ENCODE results near the gene SHE. TPM values are rescaled to one million over a fixed set of nuclear protein-coding genes. Genes with fewer than 3 reads are reported as not detected.

The SHE gene
- total RNA-seq, 3 donors from 2014 or later (not counting 1 experiment from before 2014, with no cell fraction given): 0.10 to 0.14 TPM; not detected in 1

GRCh38 chr1:154529308-154529707, 27.1 kb upstream of the SHE start:
- H3K27me3 ChIP-seq (ENCODE audit: control insufficient read depth, insufficient read depth, low read length): no peaks in the 10 kb centered on the region
- Mint-ChIP-seq H3K4me1 (no peaks in the 10 kb centered on the region), H3K4me3 (no peak overlapping the region), H3K27me3 (ENCODE audit: low read depth in 2 of 2) (peaks cover under 1 to 3% of the 10 kb centered on the region in 2 donors), H3K27ac (no peak overlapping the region), H3K36me3 (no peaks in the 10 kb centered on the region), H3K9me3 (no peaks in the 10 kb centered on the region)
- H3K36me3 ChIP-seq (ENCODE audit: control insufficient read depth, insufficient read depth, low read length): no peaks in the 10 kb centered on the region
- intact Hi-C loops (cut with micrococcal nuclease): no loop called here
- no peaks in the 10 kb centered on the region for H3K4me1 ChIP-seq (ENCODE audit: control insufficient read depth, insufficient read depth, low read length)
- 95% methylated on average over 4 of the region's 6 CpGs for WGBS (ENCODE audit: insufficient coverage)
- no peaks in the 10 kb centered on the region for H3K9me3 ChIP-seq (ENCODE audit: control insufficient read depth, insufficient read depth, low read length)
- no peak for TF ChIP-seq CTCF (IDR thresholded peaks at IDR 0.05)
- no peak for DNase-seq
- no peak for ATAC-seq
- no peak overlapping the region for H3K27ac ChIP-seq (ENCODE audit: low read length)
- H3K4me3 ChIP-seq (ENCODE audit: low read length): no peak overlapping the region

GRCh38 chr1:154527192-154527591, 25.0 kb upstream of the SHE start:
- no peak for TF ChIP-seq CTCF (IDR thresholded peaks at IDR 0.05)
- Histone ChIP-seq H3K4me1 (ENCODE audit: control insufficient read depth, insufficient read depth, low read length) (no peaks in the 10 kb centered on the region), H3K27me3 (ENCODE audit: control insufficient read depth, insufficient read depth, low read length) (no peaks in the 10 kb centered on the region), H3K27ac (ENCODE audit: low read length) (no peak overlapping the region), H3K36me3 (ENCODE audit: control insufficient read depth, insufficient read depth, low read length) (no peaks in the 10 kb centered on the region), H3K9me3 (ENCODE audit: control insufficient read depth, insufficient read depth, low read length) (no peaks in the 10 kb centered on the region), H3K4me3 (ENCODE audit: low read length) (no peak overlapping the region)
- no peak overlapping the region for H3K27ac Mint-ChIP-seq
- H3K4me3 Mint-ChIP-seq: no peak overlapping the region
- DNase-seq (no peak), ATAC-seq (no peak)
- no peaks in the 10 kb centered on the region for H3K4me1 Mint-ChIP-seq
- 91% methylated on average over 5 of the region's 6 CpGs for WGBS (ENCODE audit: insufficient coverage)
- H3K9me3 Mint-ChIP-seq: no peaks in the 10 kb centered on the region
- intact Hi-C loops (cut with micrococcal nuclease): no loop called here
- peaks cover 6 to 12% of the 10 kb centered on the region in 2 donors for H3K27me3 Mint-ChIP-seq (ENCODE audit: low read depth in 2 of 2)
- no peaks in the 10 kb centered on the region for H3K36me3 Mint-ChIP-seq

- Histone ChIP-seq H3K4me3 (ENCODE audit: low read length) (no peak overlapping the region), H3K36me3 (ENCODE audit: control insufficient read depth, insufficient read depth, low read length) (no peaks in the 10 kb centered on the region), H3K9me3 (ENCODE audit: control insufficient read depth, insufficient read depth, low read length) (no peaks in the 10 kb centered on the region), H3K4me1 (ENCODE audit: control insufficient read depth, insufficient read depth, low read length) (no peaks in the 10 kb centered on the region), H3K27me3 (ENCODE audit: control insufficient read depth, insufficient read depth, low read length) (no peaks in the 10 kb centered on the region), H3K27ac (ENCODE audit: low read length) (no peak overlapping the region)
- no peak for DNase-seq
- H3K27ac Mint-ChIP-seq: no peak overlapping the region
- no peak overlapping the region for H3K4me3 Mint-ChIP-seq
- H3K9me3 Mint-ChIP-seq: no peaks in the 10 kb centered on the region
- intact Hi-C loops (cut with micrococcal nuclease): no loop called here
- ATAC-seq: no peak
- H3K36me3 Mint-ChIP-seq: no peaks in the 10 kb centered on the region
- no peak for TF ChIP-seq CTCF (IDR thresholded peaks at IDR 0.05)
- H3K4me1 Mint-ChIP-seq: no peaks in the 10 kb centered on the region
- H3K27me3 Mint-ChIP-seq (ENCODE audit: low read depth in 2 of 2): peaks cover 6 to 12% of the 10 kb centered on the region in 2 donors
Observed at GRCh38 chr1:154524881-154525280, 22.7 kb upstream of the SHE start.

- H3K4me3 Mint-ChIP-seq: no peak overlapping the region
- Histone ChIP-seq H3K36me3 (ENCODE audit: control insufficient read depth, insufficient read depth, low read length) (no peaks in the 10 kb centered on the region), H3K9me3 (ENCODE audit: control insufficient read depth, insufficient read depth, low read length) (no peaks in the 10 kb centered on the region), H3K4me1 (ENCODE audit: control insufficient read depth, insufficient read depth, low read length) (no peaks in the 10 kb centered on the region), H3K27ac (ENCODE audit: low read length) (no peak overlapping the region), H3K27me3 (ENCODE audit: control insufficient read depth, insufficient read depth, low read length) (no peaks in the 10 kb centered on the region), H3K4me3 (ENCODE audit: low read length) (no peak overlapping the region)
- TF ChIP-seq CTCF (IDR thresholded peaks at IDR 0.05): no peak
- H3K36me3 Mint-ChIP-seq: no peaks in the 10 kb centered on the region
- H3K27me3 Mint-ChIP-seq (ENCODE audit: low read depth in 2 of 2): peaks cover 8 to 13% of the 10 kb centered on the region in 2 donors
- 89% methylated on average over 3 of the region's 3 CpGs for WGBS (ENCODE audit: insufficient coverage)
- no peaks in the 10 kb centered on the region for H3K4me1 Mint-ChIP-seq
- no peak overlapping the region for H3K27ac Mint-ChIP-seq
- ATAC-seq (no peak), DNase-seq (no peak)
- H3K9me3 Mint-ChIP-seq: no peaks in the 10 kb centered on the region
- intact Hi-C loops (cut with micrococcal nuclease): no loop called here
Observed at GRCh38 chr1:154521695-154522094, 19.5 kb upstream of the SHE start.

All from natural killer cell (primary cell).